OCI-LY1 (cell line): ENCODE results near the gene PSAPL1.

ENCODE experiments used
- H2AFZ ChIP-seq: fragments of 200-600 bp; sonication (generic), shearing (Covaris generic); 2 replicates; pipeline ENCODE4 v1.6.0; 2014; ENCODE audit warnings: antibody characterized with exemption, mild to moderate bottlenecking, low read length
- H3F3A ChIP-seq: fragments of 200-600 bp; sonication (generic), shearing (Covaris generic); 2 replicates; pipeline ENCODE4 v1.6.0; 2014; ENCODE audit warnings: mild to moderate bottlenecking, antibody characterized with exemption, low read length, moderate library complexity; ENCODE audit not compliant: insufficient read depth
- H3K27ac ChIP-seq: fragments of 200-600 bp; sonication (generic); 2 replicates; pipeline ENCODE4 v1.5.1; 2014; ENCODE audit warnings: low read length, mixed run types, mild to moderate bottlenecking, low read depth; ENCODE audit not compliant: poor library complexity, severe bottlenecking
- H3K27me3 ChIP-seq: fragments of 200-600 bp; sonication (generic); 2 replicates; pipeline ENCODE4 v1.6.0; 2014; ENCODE audit warnings: antibody characterized with exemption, mild to moderate bottlenecking, low read length, moderate library complexity; ENCODE audit not compliant: insufficient read depth
- H3K36me3 ChIP-seq: fragments of 200-600 bp; sonication (generic); 2 replicates; pipeline ENCODE4 v1.6.1; 2014; ENCODE audit warnings: mild to moderate bottlenecking, antibody characterized with exemption, low read length, moderate library complexity, mixed read lengths; ENCODE audit not compliant: insufficient read depth
- H3K4me1 ChIP-seq: fragments of 200-600 bp; sonication (generic); 2 replicates; pipeline ENCODE4 v1.5.1; 2014; ENCODE audit warnings: mild to moderate bottlenecking, low read length, moderate library complexity; ENCODE audit not compliant: insufficient read depth, severe bottlenecking
- H3K4me2 ChIP-seq: fragments of 200-600 bp; sonication (generic), shearing (Covaris generic); 2 replicates; pipeline ENCODE4 v1.6.1; 2014; ENCODE audit warnings: low read length
- H3K4me3 ChIP-seq: fragments of 200-600 bp; sonication (generic); 2 replicates; pipeline ENCODE4 v1.5.1; 2014; ENCODE audit warnings: low read length, low read depth, mild to moderate bottlenecking, mixed read lengths; ENCODE audit not compliant: poor library complexity, severe bottlenecking
- H3K79me2 ChIP-seq: fragments of 200-600 bp; shearing (Covaris generic); 2 replicates; pipeline ENCODE4 v1.6.1; 2016; ENCODE audit warnings: mixed run types, low read length, mixed read lengths; ENCODE audit not compliant: insufficient read depth
- H3K9ac ChIP-seq: fragments of 200-600 bp; sonication (generic), shearing (Covaris generic); 2 replicates; pipeline ENCODE4 v1.6.1; 2014; ENCODE audit warnings: mild to moderate bottlenecking, low read length, mixed read lengths
- H3K9me2 ChIP-seq: fragments of 200-600 bp; sonication (generic), shearing (Covaris generic); 2 replicates; pipeline ENCODE4 v1.6.1; 2014; ENCODE audit warnings: low read depth, mild to moderate bottlenecking, low read length, mixed read lengths
- H3K9me3 ChIP-seq: fragments of 200-600 bp; shearing (Covaris generic); 2 replicates; pipeline ENCODE4 v1.6.1; 2014; ENCODE audit warnings: low read length, mixed read lengths
- H4K20me1 ChIP-seq: fragments of 200-600 bp; sonication (generic), shearing (Covaris generic); 2 replicates; pipeline ENCODE4 v1.6.0; 2016; ENCODE audit warnings: mild to moderate bottlenecking, low read length; ENCODE audit not compliant: insufficient read depth
- EZH2 ChIP-seq: fragments of 200-600 bp; sonication (generic), shearing (Covaris generic); IDR thresholded peaks from 2 replicates; pipeline ENCODE4 v1.8.0; 2017; ENCODE audit warnings: borderline replicate concordance, mixed run types, mild to moderate bottlenecking, antibody characterized with exemption, low read length, moderate library complexity, mixed read lengths
- TF ChIP-seq, protein P1 (sequence below): fragments of 200-600 bp; sonication (generic), shearing (Covaris generic); IDR thresholded peaks from 2 replicates; pipeline ENCODE4 v1.5.1; 2017; ENCODE audit warnings: mild to moderate bottlenecking, antibody characterized with exemption, low read length, moderate library complexity, mixed read lengths

The PSAPL1 gene

DNA sequence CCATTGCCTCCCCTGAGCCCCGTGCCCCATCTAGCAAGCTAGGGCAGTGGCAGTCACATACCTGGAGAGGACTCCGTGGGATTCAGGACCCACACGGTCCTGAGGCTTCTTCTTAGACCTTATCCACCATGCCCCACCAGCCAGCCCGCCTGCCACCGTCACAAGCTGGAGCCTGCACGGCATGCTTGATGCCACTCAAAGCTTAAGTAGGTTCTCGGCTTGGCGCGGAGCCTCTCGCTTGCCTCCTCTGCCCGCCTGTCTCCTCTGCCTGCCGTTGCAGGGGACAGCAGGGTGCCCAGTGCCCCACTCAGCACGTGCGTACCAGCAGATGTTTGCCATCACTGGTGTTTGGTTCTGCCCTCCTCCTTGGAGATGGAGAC, 14.1 kb downstream of the PSAPL1 start:
- Histone ChIP-seq H3K79me2 (no peaks in the 10 kb centered on the region), H3K36me3 (no peaks in the 10 kb centered on the region), H2AFZ (no peak overlapping the region), H3K9me3 (no peaks in the 10 kb centered on the region), H3K27ac (no peak overlapping the region), H3K4me3 (no peak overlapping the region), H4K20me1 (no peaks in the 10 kb centered on the region), H3K4me2 (no peak overlapping the region), H3K9me2 (no peaks in the 10 kb centered on the region), H3K4me1 (no peaks in the 10 kb centered on the region), H3F3A (no peaks in the 10 kb centered on the region), H3K9ac (no peak overlapping the region), H3K27me3 (no peaks in the 10 kb centered on the region)
- TF ChIP-seq, protein P1, sequence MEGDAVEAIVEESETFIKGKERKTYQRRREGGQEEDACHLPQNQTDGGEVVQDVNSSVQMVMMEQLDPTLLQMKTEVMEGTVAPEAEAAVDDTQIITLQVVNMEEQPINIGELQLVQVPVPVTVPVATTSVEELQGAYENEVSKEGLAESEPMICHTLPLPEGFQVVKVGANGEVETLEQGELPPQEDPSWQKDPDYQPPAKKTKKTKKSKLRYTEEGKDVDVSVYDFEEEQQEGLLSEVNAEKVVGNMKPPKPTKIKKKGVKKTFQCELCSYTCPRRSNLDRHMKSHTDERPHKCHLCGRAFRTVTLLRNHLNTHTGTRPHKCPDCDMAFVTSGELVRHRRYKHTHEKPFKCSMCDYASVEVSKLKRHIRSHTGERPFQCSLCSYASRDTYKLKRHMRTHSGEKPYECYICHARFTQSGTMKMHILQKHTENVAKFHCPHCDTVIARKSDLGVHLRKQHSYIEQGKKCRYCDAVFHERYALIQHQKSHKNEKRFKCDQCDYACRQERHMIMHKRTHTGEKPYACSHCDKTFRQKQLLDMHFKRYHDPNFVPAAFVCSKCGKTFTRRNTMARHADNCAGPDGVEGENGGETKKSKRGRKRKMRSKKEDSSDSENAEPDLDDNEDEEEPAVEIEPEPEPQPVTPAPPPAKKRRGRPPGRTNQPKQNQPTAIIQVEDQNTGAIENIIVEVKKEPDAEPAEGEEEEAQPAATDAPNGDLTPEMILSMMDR: no peak
- TF ChIP-seq EZH2: no peak

DNA sequence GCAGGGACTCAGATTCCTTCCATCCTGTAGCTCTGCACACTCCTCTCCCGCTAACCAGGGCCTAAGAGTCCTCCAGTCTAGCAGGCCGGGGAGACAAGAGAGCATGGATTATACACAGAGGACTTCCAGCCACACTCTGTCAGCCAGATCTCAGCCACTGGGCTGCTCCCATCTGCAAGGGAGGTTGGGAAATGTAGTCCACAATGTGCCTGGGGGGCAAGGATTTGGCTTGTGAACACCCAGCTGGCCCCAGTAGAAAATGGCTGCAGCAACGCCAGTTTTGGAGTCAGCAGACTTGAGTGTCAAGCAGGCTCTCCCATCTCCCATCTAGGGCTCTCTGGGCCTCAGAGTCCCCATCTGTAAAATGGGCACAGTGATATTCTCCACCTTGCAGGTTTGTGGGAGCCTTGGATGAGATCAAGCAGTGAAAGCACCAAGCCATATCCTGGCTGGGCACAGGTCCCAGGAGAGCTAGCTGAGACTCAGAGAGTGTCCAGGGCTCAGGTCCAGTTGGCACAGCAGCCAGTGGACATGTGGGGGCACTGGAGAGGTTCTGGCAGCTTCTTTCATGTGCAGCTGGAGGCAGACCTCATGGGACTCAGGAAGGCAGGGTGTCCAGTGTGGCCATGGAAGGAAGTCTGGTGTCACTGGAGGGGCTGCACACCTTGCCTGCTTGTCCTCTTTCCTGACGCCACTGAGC, 14.6 kb downstream of the PSAPL1 start:
- no peak overlapping the region for H2AFZ ChIP-seq
- no peaks in the 10 kb centered on the region for H4K20me1 ChIP-seq
- H3K9me3 ChIP-seq: no peaks in the 10 kb centered on the region
- H3K9me2 ChIP-seq: no peaks in the 10 kb centered on the region
- no peak overlapping the region for H3K9ac ChIP-seq
- no peak overlapping the region for H3K4me2 ChIP-seq
- no peaks in the 10 kb centered on the region for H3K79me2 ChIP-seq
- no peaks in the 10 kb centered on the region for H3K36me3 ChIP-seq
- no peak for TF ChIP-seq EZH2
- TF ChIP-seq, protein P1: no peak
- no peak overlapping the region for H3K27ac ChIP-seq
- H3K4me3 ChIP-seq: no peak overlapping the region
- H3K27me3 ChIP-seq: no peaks in the 10 kb centered on the region
- H3K4me1 ChIP-seq: no peaks in the 10 kb centered on the region
- no peaks in the 10 kb centered on the region for H3F3A ChIP-seq

- TF ChIP-seq EZH2: no peak
- TF ChIP-seq, protein P1: no peak
- Histone ChIP-seq H3K27me3 (no peaks in the 10 kb centered on the region), H3K4me1 (no peaks in the 10 kb centered on the region)
Observed at GRCh38 chr4:7418131-7418943, 16.4 kb downstream of the PSAPL1 start.

More at GRCh38 chr4:7418131-7418943, 16.4 kb downstream of the PSAPL1 start:
- H3K4me3 ChIP-seq: no peak overlapping the region
- H3F3A ChIP-seq: no peaks in the 10 kb centered on the region
- H3K9ac ChIP-seq: no peak overlapping the region
- no peaks in the 10 kb centered on the region for H3K79me2 ChIP-seq
- H3K9me2 ChIP-seq: no peaks in the 10 kb centered on the region
- no peaks in the 10 kb centered on the region for H3K36me3 ChIP-seq
- H3K9me3 ChIP-seq: no peaks in the 10 kb centered on the region
- no peak overlapping the region for H3K4me2 ChIP-seq
- H2AFZ ChIP-seq: no peak overlapping the region
- no peak overlapping the region for H3K27ac ChIP-seq
- no peaks in the 10 kb centered on the region for H4K20me1 ChIP-seq
